NCI-H128 (cell line): Measurements from ENCODE around the gene ELP1.
"Not testable (repeated sequence)": the region's sequence is repeated elsewhere in the genome, so short reads cannot be mapped to it uniquely, and the experiment has no call there.

Experiments
- DNase-seq: peaks from one replicate; lab custom pipeline; 2025; ENCODE audit not compliant: unreplicated experiment; lab: John Stamatoyannopoulos, UW

ELP1 gene

GRCh38 chr9:108933718-108934322 is at the start of gene ELP1:
Gene ELP1 (minus strand): TSS chr9:108934124. CDS start chr9:108931146, 2,978 bp downstream.
- DNase-seq = peak; percentile 89

GRCh38 chr9:108980893-108981292 is 47.0 kb upstream of the ELP1 start:
- DNase-seq = no peak

- DNase-seq = no peak
Observed at GRCh38 chr9:108978205-108978604, 44.3 kb upstream of the ELP1 start.

- no peak for DNase-seq
Observed at GRCh38 chr9:108973895-108974294, 40.0 kb upstream of the ELP1 start.

- no peak for DNase-seq
Observed at GRCh38 chr9:108972626-108973209, 38.8 kb upstream of the ELP1 start.

- DNase-seq = no peak
Observed at GRCh38 chr9:108972186-108972585, 38.3 kb upstream of the ELP1 start.

- DNase-seq = not testable (repeated sequence)
Observed at GRCh38 chr9:108971392-108971791, 37.5 kb upstream of the ELP1 start.

- DNase-seq = no peak
Observed at GRCh38 chr9:108967916-108968315, 34.0 kb upstream of the ELP1 start.

GRCh38 chr9:108963459-108964143 is 29.7 kb upstream of the ELP1 start:
- DNase-seq = no peak

GRCh38 chr9:108961151-108961550 is 27.2 kb upstream of the ELP1 start:
- DNase-seq = no peak

GRCh38 chr9:108960331-108960730 is 26.4 kb upstream of the ELP1 start:
- DNase-seq = no peak

GRCh38 chr9:108956631-108957026 is 22.7 kb upstream of the ELP1 start:
- DNase-seq = no peak

- DNase-seq = no peak
Observed at GRCh38 chr9:108956022-108956630, 22.2 kb upstream of the ELP1 start.

GRCh38 chr9:108953983-108954574 is 20.2 kb upstream of the ELP1 start:
- DNase-seq = no peak

- no peak for DNase-seq
Observed at GRCh38 chr9:108951578-108951977, 17.7 kb upstream of the ELP1 start.

GRCh38 chr9:108950168-108950567 is 16.2 kb upstream of the ELP1 start:
- no peak for DNase-seq

GRCh38 chr9:108939975-108940374 is 6.1 kb upstream of the ELP1 start:
- DNase-seq = no peak

GRCh38 chr9:108937561-108938305 is 3.8 kb upstream of the ELP1 start:
- DNase-seq = no peak

GRCh38 chr9:108934323-108934893 is 484 bp upstream of the ELP1 start, which contains the start of gene ABITRAM:
Gene ABITRAM (plus strand): TSS chr9:108934400. CDS start chr9:108934487, 87 bp downstream.
- peak; percentile 65 for DNase-seq

- DNase-seq = no peak
Observed at GRCh38 chr9:108933231-108933717, 650 bp downstream of the ELP1 start.
